Activated CD8-positive, alpha-beta memory T cell treated with anti-CD3 and anti-CD28 coated beads for 1 hour (primary cell): ENCODE results near the gene KLF17.
"Not testable (repeated sequence)": the region's sequence is repeated elsewhere in the genome, so short reads cannot be mapped to it uniquely, and the experiment has no call there.

Experiments used
- DNase-seq, 2 donors: peaks; one replicate each; pipeline ENCODE4 v3.0.0-alpha.2; 2020; ENCODE audit warnings: low read depth in 1 of 2; ENCODE audit errors: extremely low read depth in 1 of 2

KLF17 gene

DNA sequence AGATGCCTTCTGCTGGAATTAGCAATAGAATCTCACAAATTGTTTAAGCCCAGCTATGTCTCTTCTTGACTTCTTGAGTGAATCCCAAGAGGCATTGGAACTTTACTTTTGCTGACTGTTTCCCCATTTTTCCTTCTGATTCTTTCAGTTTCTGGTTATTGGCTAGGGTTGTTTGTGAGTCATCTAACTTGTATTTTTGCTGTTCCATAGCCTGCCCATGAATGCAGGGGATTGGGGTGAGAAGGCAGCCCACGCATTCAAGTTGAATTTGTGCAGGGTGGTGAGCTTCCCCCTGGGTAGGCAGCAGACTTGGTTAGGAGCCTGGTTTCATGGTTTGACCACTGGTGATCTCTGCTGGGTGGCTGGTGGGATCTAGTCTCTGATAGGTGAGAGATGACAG, 10.4 kb upstream of the KLF17 start:
- no peak for DNase-seq

GRCh38 chr1:44108971-44109370, 9.7 kb upstream of the KLF17 start:
- DNase-seq, result no peak

- DNase-seq, result no peak
These were observed 7.7 kb upstream of the KLF17 start for GRCh38 chr1:44110916-44111315.

- no peak for DNase-seq
These were observed 6.8 kb upstream of the KLF17 start for GRCh38 chr1:44111861-44112260.

- DNase-seq, result no peak
These were observed 6.1 kb upstream of the KLF17 start for GRCh38 chr1:44112486-44112885.

GRCh38 chr1:44113095-44113609, 5.5 kb upstream of the KLF17 start:
- no peak for DNase-seq

GRCh38 chr1:44114098-44114497, 4.5 kb upstream of the KLF17 start:
- no peak for DNase-seq

DNA sequence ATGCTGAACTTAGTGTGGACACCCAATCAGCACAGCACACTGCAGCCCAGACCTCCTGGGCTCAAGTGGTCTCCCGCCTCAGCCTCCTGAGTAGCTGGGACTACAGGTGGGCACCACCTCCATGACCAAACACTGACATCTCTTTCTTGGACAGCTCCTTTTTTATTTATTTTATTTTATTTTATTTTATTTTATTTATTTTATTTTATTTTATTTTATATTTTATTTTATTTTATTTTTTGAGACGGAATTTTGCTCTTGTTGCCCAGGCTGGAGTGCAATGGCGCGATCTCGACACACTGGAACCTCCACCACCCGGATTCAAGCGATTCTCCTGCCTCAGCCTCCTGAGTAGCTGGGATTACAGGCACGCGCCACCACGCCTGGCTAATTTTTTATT, 1.3 kb upstream of the KLF17 start:
- DNase-seq, result not testable (repeated sequence)

DNA sequence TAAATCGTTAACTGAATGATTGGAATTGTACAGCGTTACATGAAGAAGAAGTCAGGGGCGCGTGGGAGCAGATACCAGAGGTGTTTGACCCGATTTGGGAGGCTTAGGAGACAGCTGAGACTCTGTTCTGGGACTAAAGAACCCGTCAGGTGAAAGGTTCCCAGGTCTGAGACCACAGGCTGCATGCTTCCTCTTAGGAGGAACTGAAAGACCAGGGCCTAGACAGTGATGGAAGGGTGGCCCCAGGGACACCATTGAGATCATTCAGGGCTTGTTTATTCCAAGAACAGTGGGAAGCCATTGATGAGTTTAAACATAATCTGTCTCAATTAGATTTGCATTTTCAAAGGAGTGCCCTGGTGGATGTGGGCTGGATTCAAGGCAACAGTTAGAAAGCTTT, 904 bp downstream of the KLF17 start:
- no peak for DNase-seq

- no peak for DNase-seq
These were observed 1.9 kb downstream of the KLF17 start for GRCh38 chr1:44120398-44120949.

DNA sequence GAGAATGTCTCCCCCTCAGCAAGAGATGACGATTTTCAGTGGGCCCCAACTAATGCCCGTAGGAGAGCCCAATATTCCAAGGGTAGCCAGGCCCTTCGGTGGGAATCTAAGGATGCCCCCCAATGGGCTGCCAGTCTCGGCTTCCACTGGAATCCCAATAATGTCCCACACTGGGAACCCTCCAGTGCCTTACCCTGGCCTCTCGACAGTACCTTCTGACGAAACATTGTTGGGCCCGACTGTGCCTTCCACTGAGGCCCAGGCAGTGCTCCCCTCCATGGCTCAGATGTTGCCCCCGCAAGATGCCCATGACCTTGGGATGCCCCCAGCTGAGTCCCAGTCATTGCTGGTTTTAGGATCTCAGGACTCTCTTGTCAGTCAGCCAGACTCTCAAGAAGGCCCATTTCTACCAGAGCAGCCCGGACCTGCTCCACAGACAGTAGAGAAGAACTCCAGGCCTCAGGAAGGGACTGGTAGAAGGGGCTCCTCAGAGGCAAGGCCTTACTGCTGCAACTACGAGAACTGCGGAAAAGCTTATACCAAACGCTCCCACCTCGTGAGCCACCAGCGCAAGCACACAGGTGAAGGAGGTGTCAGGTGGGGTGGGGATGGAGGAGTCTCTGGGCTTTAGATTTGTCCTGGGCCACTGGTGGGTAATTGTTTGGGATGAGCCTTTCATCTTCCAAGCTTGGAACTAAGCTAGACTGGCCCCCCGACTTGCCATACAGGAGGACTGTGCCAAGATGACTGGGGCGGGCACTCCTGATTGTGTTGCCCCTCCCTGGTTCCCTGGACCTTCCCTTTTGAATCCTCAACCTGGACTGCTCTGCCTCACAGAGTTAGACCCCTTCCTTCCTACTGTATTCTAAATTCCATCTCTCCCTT, 11.2 kb downstream of the KLF17 start:
- no peak for DNase-seq

- DNase-seq, result no peak
These were observed 12.8 kb downstream of the KLF17 start for GRCh38 chr1:44131411-44131810.

DNA sequence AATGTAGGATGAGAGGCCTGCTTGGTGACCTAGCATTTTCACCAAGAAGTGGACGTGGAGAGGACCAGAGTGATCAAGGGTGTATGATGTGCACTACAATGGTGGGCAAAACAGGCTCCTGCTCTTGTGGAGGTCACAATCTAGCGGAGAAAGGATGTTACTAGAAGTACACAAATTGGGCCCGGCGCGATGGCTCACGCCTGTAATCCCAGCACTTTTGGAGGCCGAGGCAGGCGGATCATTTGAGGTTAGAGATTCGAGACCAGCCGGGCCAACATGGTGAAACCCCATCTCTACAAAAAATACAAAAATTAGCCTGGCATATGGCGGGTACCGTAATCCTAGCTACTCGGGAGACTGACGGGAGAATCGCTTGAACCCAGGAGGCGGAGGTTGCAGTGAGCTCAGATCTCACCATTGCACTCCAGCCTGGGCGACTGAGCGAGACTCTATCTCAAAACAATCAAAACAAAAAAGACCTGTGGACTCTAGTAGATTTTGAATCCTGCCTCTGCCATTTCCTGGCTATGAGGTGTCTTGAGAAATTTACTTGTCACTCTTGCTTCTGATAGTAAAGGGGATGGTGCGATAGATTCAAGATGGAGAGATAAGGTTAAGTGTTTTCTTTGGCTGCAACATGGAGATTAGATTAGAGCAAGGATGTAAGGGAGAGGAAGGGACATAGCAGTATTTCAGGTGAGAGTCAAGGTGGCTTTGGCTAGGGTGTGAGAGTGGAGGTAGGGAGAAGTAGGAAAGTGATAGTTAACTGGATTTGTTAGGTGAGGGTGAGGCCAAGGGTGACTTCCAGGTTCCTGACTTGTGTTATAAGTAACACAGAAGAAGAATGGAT, 15.7 kb downstream of the KLF17 start:
- no peak for DNase-seq

DNA sequence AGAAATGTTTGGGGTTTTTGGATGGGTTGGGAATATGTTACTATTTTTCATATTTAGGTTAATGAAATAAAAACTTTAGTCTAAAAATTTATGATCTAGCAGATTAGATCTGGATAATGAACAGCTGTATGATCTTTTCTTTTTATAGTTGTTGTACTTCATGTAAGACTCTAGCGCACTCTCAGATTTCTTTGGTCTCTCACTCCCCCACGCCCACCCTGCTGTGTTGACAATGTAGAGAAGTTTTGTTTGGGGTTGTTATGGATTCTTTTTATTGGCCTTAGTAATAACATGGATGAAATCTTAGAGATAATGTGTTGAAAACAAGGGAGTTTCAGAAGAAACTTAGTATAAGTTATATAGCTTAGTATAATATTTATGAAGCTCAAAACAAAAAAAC, 17.3 kb downstream of the KLF17 start:
- DNase-seq, result no peak

DNA sequence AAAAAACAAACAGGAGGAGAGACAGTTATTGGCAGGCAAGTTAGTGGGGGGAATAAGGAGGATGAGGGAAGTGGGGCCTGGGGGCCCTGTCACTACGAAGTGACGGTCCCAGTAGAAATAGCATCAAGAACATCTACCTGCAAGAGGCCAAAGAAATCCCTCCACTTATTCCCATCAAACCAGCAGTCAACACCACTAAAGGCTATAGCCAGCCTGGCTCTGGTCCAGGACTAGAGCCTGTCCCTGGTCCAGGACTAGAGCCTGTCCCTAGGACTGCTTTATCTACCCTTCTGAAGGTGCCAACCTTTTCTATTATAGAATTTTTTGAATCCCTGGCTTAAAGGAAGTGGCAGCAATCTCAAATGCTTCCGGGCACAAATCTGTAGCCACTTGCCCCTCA, 19.6 kb downstream of the KLF17 start:
- no peak for DNase-seq

- not testable (repeated sequence) for DNase-seq
These were observed 20.9 kb downstream of the KLF17 start for GRCh38 chr1:44139565-44139964.

- DNase-seq, result no peak
These were observed 22.9 kb downstream of the KLF17 start, which contains the start of gene KLF18 for GRCh38 chr1:44141531-44141930. Gene KLF18, minus strand, starts transcription at chr1:44141631. Its CDS starts 0 bp downstream, at chr1:44141631.

- no peak for DNase-seq
These were observed 26.5 kb downstream of the KLF17 start for GRCh38 chr1:44144962-44145756.

GRCh38 chr1:44146536-44147361, 28.1 kb downstream of the KLF17 start:
- no peak for DNase-seq

GRCh38 chr1:44147582-44147981, 29.0 kb downstream of the KLF17 start:
- DNase-seq, result no peak
